HG02642 (cell line): ENCODE results near the gene PP2D1.
A peak's percentile ranks its signal among the peaks of the same experiment; 100 is the strongest.
"Not testable (repeated sequence)": the region's sequence is repeated elsewhere in the genome, so short reads cannot be mapped to it uniquely, and the experiment has no call there.

Source experiments
- ATAC-seq: cut with Tn5 transposase; IDR thresholded peaks from one replicate; pipeline ENCODE4 v1.9.1; 2021; ENCODE audit warnings: mild to moderate bottlenecking; ENCODE audit not compliant: unreplicated experiment, poor library complexity

PP2D1 gene

DNA sequence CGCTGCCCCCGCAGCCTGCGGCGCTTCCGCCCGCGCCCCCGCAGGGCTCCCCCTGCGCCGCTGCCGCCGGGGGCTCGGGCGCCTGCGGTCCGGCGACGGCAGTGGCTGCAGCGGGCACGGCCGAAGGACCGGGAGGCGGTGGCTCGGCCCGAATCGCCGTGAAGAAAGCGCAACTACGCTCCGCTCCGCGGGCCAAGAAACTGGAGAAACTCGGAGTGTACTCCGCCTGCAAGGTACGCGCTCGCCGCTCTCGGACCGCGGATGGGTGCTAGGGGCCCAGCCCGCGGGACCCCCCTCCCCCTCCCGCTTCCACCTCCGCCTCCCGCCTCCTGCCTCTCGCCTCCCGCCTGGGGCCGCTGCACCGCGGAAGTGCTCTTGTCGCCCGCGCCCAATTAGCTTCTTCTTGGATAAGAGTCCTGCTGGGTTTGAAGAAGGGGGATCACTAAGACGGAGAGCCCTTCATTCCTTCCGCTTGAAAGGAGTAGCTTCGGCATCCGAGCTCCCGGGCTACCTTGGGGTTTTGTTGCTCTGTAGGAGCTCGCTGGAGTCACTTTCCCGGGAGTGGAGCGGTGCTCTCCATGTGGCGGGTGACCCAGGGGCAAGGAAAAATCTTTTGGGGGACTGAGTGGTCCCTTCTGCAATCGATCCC, 28.6 kb upstream of the PP2D1 start:
- peak; percentile 41 for ATAC-seq

DNA sequence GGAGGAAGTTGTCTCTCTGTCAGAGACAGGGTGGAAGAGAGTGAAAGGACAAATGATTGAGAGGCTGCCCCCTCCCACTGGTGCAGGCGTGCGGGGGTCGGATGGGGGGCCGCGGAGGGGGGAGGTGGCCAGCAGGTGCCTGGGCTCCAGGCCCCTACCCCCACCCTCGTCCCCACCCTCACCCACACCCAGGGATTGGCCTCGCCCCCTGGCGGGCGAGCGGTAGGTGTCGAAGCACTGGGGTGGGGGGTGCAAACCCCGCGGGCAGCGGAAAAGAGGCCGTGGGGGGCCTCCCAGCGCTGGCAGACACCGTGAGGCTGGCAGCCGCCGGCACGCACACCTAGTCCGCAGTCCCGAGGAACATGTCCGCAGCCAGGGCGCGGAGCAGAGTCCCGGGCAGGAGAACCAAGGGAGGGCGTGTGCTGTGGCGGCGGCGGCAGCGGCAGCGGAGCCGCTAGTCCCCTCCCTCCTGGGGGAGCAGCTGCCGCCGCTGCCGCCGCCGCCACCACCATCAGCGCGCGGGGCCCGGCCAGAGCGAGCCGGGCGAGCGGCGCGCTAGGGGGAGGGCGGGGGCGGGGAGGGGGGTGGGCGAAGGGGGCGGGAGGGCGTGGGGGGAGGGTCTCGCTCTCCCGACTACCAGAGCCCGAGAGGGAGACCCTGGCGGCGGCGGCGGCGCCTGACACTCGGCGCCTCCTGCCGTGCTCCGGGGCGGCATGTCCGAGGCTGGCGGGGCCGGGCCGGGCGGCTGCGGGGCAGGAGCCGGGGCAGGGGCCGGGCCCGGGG, 27.9 kb upstream of the PP2D1 start, which contains the start of gene KAT2B:
Gene KAT2B, plus strand, starts transcription at position 682 of the 783 bp plus-strand sequence. Its CDS starts 32 bp downstream, at position 714.
- peak; percentile 62 for ATAC-seq

DNA sequence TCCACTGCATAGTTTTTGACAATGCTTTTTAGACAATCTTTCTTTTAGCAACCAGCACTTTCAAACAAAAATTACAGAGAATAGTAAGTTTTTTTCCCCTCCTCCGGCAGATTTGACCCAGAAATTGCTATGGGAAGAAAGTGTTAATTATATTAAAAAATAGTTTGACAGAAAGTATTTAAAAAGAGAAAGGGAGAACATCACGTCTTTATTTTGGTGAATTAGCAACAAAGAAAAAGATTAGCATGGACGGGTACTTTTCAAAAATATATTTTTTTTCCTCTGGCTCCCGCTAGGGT, 27.4 kb upstream of the PP2D1 start:
- ATAC-seq, result no peak

DNA sequence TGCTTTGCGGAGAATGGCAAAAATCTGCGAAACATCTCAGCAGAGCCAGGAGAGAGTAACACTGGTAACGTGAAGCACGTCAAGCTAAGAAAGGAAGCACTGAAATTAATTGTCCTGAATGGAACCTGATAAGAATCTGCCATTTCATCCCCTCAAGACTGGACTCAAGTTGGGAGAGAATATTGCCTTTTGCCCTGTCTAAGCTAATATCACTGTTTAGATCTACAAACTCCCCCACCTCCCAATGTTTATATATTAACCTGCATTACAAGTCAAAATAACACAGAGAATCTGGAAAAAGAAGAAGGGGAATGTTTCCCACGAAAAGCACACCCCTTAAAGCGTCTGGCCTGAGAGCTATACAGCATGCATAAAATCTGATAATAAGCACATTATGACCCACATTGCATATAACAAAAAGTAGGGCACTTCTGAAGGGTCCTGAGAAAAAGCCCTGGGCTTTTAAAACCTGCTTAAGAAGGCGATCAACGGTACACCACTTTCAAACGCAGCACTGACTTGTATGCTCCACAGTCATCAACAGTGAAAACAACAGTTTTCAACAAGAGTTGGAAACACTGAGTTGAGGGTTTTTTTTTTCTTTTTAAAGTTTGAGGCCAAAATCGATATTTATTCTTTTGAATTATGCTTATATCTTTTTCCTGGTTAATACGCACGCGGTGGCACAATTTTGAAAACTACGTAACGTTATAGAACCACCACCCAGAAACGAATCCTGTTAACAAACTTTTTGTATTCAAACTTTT, 26.8 kb upstream of the PP2D1 start:
- no peak for ATAC-seq

DNA sequence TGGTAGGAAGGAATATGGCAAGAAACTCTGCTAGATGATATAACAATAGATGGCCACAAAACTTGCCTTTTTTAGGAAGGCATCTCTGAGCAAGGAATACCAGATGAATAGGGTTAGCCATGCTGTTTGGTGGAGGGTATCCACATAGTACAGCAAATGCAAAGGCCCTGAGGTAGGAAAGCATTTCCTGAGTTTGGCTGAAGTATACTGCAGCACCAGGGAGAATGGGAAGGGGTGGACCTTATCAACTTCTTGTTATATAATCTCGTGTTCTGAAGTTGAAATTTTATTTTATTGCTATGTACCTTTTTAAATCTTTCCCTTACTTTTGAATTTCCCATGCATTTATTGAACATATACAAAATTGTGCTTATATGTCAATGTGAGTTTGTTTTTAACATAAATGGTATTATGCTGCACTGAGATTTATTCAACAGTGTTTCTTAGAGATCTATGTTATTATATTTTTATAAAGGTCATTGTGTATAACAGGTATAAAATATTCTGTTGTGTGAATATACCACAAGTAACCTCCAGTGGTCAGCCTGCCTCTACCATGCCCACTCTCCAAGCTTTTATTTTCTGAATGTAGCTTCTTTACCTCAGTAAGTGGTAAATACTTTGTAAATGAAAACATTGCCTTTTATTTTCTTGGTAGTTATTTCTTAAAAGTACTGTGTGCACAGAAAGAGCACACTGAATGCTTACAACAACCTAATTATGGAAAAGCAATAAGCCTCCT, 25.4 kb upstream of the PP2D1 start:
- ATAC-seq, result no peak

DNA sequence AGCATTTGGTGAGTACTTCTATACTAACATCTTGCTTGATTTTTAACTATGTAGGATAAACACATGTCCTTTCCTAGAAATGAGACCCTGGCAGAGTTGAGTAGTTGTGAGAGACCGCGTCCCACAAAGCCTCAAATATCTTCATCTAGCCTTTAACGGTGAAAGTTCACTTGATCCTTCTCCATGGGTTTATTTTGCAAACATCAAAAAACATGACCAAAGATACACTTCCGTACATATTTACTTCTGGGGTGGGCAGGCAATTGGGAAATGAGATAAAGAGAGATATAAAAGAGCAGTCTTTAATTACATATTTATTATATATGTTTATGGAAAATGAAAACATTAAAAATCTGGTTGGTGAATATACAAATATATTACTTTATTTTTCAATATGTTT, 23.0 kb upstream of the PP2D1 start:
- no peak for ATAC-seq

DNA sequence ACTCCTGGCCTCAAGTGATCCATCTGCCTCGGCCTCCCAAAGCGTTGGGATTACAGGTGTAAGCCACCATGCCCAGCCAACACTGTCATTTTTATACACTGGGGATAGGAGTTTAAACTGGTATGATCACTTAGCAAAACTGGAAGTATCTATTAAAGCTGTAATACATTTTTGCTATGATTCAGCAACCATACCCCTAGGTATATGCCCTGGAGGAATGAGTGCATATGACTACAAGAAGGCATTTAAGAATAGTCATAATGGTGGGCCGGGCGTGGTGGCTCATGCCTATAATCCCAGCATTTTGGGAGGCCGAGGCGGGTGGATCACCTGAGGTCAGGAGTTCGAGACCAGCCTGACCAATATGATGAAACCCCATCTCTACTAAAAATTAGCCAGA, 19.9 kb upstream of the PP2D1 start:
- ATAC-seq, result not testable (repeated sequence)

DNA sequence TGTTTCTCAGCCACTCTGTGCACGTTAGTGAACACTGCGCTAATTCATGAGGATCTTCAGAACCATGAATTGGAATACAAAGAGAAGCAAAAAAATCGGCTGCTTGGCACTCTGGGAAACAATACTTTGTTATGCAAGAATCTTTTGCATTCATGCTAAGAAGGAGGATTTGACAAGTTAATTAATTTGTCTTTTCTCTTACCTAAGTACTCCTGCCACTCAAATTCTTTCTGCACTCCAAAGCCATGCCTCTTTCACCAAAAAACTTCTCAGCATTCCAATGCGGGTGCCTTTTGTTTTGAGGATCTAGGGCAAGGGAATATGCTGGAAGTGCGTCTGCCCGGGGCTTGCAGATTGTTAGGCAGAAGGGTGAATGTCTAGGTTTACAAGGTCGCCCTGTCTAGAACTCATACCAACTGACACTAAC, 16.9 kb upstream of the PP2D1 start:
- no peak for ATAC-seq

DNA sequence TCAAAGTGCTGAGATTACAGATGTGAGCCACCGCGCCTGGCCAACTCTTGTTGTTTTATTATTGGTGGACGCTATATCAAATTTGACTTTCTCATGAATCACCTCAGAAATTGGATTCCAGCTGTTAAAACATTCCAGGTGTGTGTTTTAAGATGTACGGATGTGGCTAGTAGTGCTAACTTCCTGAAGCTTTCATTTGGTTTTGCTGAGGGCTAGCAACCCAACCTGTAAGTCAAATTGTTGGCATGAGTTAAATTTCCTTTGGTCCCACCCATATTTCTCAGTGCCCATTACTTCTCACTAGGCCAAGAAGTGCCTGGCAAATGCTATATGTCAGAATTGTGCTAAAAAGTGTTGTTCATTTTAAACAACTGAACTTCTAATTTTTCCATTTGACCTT, 15.1 kb upstream of the PP2D1 start:
- no peak for ATAC-seq

DNA sequence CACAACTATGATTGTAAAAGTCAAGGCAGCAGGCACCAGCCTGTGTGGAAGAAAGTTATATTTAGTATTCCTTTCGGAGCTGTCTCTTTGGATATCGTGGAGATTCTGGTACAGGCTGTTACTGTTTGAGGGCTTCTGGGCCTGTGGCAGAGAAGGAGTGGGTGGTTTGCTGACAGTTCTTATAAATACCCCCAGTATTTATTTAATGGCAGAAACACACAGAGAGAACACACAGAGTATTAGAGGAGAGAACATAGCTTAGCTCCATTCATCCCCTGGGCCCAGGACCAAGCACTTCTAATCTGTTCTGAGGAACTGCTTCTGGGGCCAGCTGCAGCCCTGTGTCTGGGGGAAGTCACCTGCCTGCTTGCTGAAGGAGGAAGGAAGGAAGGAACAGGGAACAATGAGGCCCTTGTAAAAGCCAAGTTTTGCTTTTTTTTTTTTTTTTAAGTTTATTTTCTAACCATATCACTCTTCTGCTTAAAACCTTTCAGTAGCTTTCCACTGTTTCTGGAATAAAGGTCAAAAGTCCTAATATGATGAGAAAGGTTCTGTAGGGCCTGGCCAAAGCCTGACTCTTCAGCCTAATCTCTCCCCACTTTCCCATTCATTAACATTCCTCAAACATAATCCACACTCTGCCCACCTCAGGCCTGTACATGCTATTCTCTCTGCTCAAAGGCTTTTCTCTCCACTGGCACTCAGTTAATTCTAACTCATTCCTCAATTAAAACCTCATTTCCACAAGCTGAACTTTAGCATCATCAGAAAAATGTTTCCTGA, 11.8 kb upstream of the PP2D1 start:
- no peak for ATAC-seq

DNA sequence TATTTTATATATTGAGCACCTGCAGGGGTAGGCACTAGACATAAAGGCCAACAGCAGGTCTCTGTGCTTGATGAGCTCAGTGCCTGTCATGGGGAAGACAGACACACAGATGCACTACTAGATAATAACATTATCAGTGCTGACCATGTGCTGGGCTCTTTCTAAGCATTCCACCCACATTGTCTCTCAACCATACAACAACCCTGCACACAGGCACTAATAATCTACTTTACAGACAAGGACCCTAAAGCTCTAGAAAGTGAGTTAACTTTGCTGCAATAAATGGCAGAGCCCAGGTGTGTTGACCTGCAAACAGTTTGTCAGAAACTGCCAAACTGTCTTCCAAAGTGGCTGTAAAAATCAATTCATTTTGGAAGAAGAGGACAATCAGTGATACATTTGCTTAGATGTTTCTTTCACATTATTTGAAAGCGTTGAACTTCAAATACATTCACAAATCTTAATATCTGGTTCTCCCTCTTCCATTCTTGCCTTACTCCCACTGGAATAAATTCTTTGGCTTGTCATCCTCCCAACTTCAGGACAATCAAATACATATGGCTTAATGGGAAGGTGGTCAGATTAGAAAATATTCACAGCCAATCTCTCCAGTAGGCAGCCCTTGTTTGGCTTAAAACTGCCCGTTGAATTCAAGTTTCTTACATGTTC, 11.0 kb upstream of the PP2D1 start:
- no peak for ATAC-seq

DNA sequence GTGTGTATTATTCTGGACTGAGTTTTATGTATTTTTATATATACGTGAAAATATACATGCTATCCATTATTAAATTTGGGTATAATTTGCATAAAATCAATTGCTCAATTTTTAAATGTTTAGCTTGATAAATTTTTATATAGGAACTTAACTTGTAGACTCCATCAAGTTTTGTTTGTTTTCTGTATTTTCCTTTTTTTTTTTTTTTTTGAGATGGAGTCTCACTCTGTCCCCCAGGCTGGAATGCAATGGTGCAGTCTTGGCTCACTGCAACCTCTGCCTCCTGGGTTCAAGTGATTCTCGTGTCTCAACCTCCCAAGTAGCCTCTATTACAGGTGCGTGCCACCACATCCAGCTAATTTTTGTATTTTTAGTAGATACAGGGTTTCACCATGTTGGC, 4.0 kb upstream of the PP2D1 start:
- ATAC-seq, result not testable (repeated sequence)

DNA sequence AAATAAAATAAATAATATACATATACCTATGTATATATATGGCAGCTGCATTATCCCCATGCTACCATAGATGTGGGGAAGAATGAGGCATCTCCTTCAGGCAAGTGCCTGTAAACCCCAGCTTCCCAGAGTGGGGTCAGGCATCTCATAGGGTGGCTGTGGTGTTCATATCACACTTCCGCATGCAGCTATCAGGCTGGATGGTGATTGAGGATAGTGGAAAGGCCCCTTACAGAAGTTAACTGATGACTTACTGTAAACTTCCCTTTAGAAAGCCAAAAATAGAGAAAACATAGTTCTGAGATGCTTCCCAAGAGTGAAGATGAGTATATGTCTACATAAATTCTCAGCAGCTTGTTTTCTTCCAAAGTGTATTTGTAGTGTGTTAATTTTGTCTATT, 3.5 kb upstream of the PP2D1 start:
- ATAC-seq, result no peak

DNA sequence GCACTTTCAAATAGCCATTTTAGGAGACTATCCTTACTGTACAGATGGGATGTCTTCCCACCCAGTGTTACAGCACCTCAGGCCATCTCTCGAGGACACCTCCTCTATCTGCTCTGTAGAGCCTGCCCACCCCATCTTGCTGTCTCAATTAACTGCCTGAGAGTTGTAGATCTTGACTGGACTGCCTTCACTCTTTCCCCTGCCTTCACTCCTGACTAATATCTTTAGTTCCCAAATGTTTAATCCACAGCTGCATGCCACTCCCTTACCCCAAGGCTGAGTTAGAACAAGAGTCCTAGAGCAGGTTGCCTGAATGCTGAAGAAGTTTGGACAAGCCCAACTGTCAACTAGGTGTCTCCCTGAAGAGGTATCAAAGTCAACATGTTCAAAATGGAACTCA, 1.3 kb upstream of the PP2D1 start:
- no peak for ATAC-seq

DNA sequence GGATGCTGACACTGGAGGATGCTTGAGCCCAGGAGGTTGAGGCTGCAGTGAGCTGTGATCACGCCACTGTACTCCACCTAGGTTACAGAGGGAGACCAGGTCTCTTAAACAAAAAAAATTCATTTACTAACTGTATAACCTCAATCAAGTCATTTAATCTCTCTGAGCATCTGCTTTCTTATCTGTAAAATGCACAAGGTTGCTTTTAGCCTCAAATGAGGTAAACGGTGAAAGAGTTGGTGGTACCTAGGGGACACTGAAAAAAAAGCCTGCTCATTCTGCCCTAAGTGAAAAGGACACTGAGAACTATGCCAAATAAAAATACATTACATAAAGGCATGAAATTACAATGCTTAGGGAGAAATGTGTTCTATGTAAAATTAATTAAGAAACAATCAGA, 3.4 kb downstream of the PP2D1 start:
- ATAC-seq, result no peak

DNA sequence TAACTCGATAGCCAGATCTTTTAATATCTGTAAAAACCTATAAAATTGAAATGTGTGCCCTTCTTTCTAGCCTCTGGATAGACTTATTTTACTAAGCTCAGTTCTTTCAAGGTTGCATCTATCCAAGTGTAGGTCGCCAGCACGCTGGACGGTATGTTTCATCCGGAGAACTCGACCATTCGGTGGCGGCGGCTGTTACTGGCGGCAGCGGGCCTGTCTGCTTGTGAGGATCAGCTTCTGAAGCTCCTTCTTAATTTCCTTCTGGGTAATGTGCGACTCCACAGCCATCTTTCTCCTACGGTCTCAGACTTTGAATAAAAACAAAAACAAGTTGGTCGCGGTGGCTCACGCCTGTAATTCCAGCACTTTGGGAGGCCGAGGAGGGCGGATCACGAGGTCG, 4.1 kb downstream of the PP2D1 start:
- no peak for ATAC-seq

DNA sequence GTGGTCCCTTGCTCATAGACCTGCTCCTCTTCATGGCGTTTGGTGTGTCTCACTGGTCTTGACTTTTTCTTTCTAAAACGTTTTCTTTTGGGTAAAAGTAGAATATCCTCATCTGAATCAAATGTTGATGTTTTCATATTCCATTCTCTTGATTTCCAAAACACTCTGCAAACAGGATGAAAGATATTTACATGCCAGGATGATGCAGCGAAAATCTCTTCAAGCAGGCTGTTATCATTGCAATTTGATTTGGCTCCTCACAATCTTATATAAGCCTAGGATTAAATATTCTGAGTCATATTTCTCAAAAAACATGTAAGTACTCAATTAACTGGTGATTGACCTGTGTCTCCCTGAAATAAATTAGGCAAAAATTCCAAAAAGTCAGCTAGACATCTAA, 10.1 kb downstream of the PP2D1 start:
- no peak for ATAC-seq

DNA sequence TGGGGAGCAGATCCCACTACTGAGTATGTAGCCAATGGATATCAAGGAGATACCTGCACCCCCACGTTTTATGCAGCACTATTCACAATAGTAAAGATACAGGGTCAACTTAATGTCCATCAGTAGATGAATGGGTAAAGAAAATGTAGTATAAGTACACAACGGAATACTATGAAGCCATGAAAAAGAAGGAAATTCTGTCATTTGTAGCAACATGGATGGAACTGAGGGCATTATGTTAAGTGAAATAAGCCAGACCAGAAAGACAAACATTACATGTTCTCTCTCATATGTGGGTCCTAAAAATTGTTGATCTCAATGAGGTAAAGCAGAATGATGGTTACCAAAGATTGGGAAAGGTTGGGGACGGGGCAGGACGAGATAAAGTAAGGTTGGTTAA, 14.6 kb downstream of the PP2D1 start:
- ATAC-seq, result no peak

DNA sequence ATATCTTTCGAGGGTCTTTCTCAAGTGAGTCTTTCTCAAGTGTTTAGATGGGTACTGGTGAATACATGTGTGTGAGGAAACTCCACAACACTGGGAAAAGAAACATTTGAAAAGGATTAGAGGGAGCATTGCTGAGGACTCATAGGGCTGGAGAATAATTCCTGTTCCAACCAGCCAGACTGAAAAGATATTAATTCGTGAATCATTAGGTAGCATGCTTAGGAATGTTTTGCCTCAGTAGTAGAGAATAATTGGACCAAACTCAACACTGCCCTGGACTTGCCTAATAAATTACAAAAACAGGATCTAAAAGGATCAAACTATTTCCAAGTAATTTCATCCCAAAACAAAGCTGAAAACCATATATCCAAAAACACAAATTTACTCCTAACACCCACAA, 17.3 kb downstream of the PP2D1 start:
- ATAC-seq, result no peak
